Stimulated activated CD4-positive, alpha-beta T cell treated with anti-CD3 and anti-CD28 coated beads, Interleukin-12 subunit alpha, Interleukin-12 subunit beta, amount 100 ng/mL, for 24 hours (primary cell): Measurements from ENCODE around the gene HHIPL1.

ENCODE experiments used
- DNase-seq, 2 experiments: peaks; one replicate each; pipeline ENCODE4 v3.0.0-alpha.2; 2020; ENCODE audit warnings: low read depth in 2 of 2

Gene HHIPL1

GRCh38 chr14:99644723-99645544, at the start of gene HHIPL1:
Gene HHIPL1 (plus strand): TSS chr14:99645129. CDS start chr14:99645208, 79 bp downstream.
- no peak for DNase-seq

GRCh38 chr14:99595524-99595923, 49.4 kb upstream of the HHIPL1 start:
- DNase-seq = no peak

GRCh38 chr14:99596071-99596627, 48.8 kb upstream of the HHIPL1 start:
- no peak for DNase-seq

GRCh38 chr14:99596772-99597171, 48.2 kb upstream of the HHIPL1 start:
- DNase-seq = no peak

GRCh38 chr14:99597911-99598600, 46.9 kb upstream of the HHIPL1 start:
- DNase-seq = no peak

GRCh38 chr14:99598774-99599173, 46.2 kb upstream of the HHIPL1 start:
- no peak for DNase-seq

GRCh38 chr14:99599393-99599792, 45.5 kb upstream of the HHIPL1 start:
- no peak for DNase-seq

- no peak for DNase-seq
Observed at GRCh38 chr14:99600232-99600888, 44.6 kb upstream of the HHIPL1 start.

GRCh38 chr14:99601361-99601831, 43.5 kb upstream of the HHIPL1 start:
- DNase-seq = no peak

GRCh38 chr14:99602054-99602787, 42.7 kb upstream of the HHIPL1 start:
- no peak for DNase-seq

- DNase-seq = no peak
Observed at GRCh38 chr14:99602788-99603415, 42.0 kb upstream of the HHIPL1 start.

GRCh38 chr14:99603471-99604277, 41.3 kb upstream of the HHIPL1 start, which contains the start of gene CCDC85C:
Gene CCDC85C (minus strand): TSS chr14:99604207. CDS start chr14:99603959, 248 bp downstream.
- peak in 1 of 2 experiments; percentile 15 for DNase-seq

- DNase-seq = peak; percentile 84 to 85
Observed at GRCh38 chr14:99604278-99604765, 40.6 kb upstream of the HHIPL1 start.

- DNase-seq = peak in 1 of 2 experiments; percentile 11
Observed at GRCh38 chr14:99604766-99605298, 40.1 kb upstream of the HHIPL1 start.

GRCh38 chr14:99605299-99605961, 39.5 kb upstream of the HHIPL1 start:
- DNase-seq = peak; percentile 57 to 59

GRCh38 chr14:99606359-99606758, 38.6 kb upstream of the HHIPL1 start:
- no peak for DNase-seq

GRCh38 chr14:99608591-99608990, 36.3 kb upstream of the HHIPL1 start:
- DNase-seq = no peak

- no peak for DNase-seq
Observed at GRCh38 chr14:99609245-99610170, 35.4 kb upstream of the HHIPL1 start.
